Left lobe of liver (tissue), 2 donors: ENCODE results near the gene CIC. TPM values are rescaled to one million over a fixed set of nuclear protein-coding genes. Genes with fewer than 3 reads are reported as not detected.
A peak's percentile ranks its signal among the peaks of the same experiment; 100 is the strongest.

Source experiments
- ATAC-seq: fragments of 200-7000 bp; cut with Tn5 transposase; one replicate; pipeline ENCODE4 v1.9.1; 2020; ENCODE audit warnings: mild to moderate bottlenecking, moderate library complexity
- DNase-seq: peaks from one replicate; pipeline ENCODE4 v3.0.0-alpha.2; 2020; ENCODE audit warnings: low spot score
- total RNA-seq: library from RNA; stranded (reverse); gene quantifications from one replicate; pipeline ENCODE4 v1.2.1, GENCODE V29; 2021
- donor health status: DM: no; HTN: no; CAD: no; lungs with moderate emphysema.
- donor health status: DM: no; HTN: yes; CAD: no.

CIC gene
- total RNA-seq, 1 donor from 2014 or later: 25.2 TPM

DNA sequence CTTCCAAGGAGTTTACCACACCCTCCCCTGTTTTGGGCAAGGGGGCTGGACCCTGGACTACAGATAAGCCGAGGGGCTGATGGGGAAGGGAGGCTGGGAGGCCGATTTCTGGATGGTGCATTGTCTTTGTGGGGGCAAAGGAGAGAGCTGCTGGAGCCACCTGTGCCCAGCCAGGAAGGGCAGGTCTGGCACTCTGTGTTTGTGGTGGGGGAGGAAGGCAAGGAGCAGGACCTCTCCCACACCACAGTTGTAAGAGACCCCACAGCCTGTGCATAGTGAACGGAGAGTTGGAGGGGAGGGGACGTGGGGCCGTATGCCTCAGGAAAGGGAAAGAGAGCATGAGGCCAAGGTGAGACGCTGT, 16.9 kb downstream of the CIC start:
- ATAC-seq (no peak), DNase-seq (no peak)

DNA sequence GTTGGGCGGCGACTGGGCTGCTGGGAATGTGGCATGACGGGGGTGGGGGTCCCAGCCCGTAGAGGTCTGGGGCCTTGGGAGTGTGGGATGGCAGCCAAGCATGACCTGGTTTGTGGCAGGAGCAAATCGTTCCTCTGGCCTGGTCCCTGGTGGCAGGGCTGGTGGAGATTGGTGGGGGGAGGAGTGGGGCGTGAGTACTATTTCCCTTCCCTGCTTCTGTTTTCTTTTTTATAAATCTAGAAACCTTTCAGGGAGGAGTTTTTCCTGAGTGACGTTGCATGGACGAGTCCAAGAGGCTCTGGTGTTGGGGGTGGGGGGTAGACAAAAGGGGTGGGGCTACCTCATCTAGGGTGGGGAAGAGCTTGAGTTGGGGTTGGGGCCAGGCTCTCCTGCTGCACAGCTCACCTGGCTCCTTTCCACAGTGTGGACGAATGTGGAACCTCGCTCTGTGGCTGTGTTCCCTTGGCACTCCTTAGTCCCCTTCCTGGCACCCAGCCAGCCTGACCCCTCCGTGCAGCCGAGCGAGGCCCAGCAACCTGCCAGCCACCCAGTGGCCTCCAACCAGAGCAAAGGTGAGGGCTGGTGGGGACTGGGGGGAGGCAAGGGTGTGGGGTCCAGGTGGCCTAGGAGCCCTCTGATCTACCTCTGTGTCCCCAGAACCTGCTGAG, 17.4 kb downstream of the CIC start:
- ATAC-seq: no peak
- peak; percentile 57 for DNase-seq

DNA sequence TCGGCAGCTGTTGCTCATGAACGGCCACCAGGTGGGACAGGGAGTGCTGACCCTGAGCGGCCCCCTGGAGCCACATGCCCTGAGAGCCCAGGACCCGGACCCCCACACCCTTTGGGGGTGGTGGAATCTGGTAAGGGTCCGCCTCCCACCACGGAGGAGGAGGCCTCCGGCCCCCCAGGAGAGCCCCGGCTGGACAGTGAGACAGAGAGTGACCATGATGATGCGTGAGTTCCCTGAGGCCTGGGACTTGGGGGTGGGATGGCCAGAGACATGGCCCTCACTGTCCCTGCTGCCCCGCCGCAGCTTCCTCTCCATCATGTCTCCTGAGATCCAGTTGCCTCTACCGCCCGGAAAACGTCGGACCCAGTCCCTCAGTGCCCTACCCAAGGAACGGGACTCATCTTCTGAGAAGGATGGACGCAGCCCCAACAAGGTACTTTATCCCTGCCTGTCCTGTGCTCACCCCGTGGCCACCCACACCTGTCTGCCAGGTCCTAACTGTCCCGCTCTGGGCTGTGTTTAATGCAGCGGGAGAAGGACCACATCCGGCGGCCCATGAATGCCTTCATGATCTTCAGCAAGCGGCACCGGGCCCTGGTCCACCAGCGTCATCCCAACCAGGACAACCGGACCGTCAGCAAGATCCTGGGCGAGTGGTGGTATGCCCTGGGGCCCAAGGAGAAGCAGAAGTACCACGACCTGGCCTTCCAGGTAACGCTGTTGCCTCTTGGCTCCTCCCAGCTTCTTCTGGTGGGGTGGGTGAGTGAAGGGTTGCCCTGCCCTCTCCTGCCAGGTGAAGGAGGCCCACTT, 18.2 kb downstream of the CIC start:
- DNase-seq (no peak), ATAC-seq (no peak)

DNA sequence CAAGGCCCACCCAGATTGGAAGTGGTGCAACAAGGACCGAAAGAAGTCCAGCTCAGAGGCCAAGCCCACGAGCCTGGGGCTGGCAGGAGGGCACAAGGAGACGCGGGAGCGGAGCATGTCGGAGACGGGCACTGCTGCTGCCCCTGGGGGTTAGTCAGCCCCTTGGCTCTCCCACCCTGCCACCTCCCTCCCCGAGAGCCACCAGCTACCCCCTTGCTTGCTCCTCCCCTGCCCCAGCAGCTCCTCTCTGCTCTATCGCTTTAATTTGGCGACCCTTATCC, 18.7 kb downstream of the CIC start:
- ATAC-seq (no peak), DNase-seq (no peak)

DNA sequence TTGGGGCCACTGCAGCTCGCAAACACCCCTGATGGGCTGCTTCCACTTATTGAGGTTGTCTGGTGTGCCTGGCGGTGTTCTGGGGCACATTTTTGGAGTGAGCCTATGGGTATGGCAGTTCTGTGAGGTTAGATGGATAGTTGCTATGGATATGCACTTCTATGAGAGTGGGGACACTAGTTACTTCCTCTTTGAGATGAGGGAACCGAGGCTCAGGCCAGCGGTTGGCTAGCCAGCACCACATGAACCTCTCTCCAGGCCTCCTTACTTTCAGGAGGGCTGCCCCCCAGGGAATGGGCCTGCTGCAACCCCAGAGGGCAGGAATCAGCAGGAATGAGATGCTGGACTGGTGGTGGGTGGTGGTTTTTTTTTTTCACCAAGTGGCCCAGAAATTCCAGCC, 19.3 kb downstream of the CIC start:
- DNase-seq (no peak), ATAC-seq (no peak)

DNA sequence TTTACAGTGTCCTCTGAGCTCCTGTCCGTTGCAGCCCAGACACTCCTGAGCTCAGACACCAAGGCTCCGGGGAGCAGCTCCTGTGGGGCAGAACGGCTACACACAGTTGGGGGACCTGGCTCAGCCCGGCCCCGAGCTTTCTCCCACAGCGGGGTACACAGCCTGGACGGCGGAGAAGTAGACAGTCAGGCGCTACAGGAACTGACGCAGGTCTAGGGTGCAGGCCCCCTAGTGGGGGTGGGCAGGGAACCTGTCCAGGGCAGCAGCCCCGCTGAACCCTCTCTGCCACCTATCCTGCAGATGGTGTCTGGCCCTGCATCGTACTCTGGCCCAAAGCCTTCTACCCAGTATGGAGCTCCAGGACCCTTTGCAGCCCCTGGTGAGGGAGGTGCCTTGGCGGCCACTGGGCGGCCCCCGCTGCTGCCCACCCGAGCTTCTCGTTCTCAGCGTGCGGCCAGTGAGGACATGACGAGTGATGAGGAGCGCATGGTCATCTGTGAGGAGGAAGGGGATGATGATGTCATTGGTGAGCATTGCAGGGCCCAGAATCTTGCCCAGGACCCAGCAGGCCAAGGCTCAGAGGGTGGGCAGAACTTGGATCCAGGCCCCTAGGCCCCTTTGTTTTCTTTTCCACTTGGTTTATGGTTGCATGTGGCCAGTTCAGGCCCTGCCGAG, 20.0 kb downstream of the CIC start:
- no peak for DNase-seq
- no peak for ATAC-seq

DNA sequence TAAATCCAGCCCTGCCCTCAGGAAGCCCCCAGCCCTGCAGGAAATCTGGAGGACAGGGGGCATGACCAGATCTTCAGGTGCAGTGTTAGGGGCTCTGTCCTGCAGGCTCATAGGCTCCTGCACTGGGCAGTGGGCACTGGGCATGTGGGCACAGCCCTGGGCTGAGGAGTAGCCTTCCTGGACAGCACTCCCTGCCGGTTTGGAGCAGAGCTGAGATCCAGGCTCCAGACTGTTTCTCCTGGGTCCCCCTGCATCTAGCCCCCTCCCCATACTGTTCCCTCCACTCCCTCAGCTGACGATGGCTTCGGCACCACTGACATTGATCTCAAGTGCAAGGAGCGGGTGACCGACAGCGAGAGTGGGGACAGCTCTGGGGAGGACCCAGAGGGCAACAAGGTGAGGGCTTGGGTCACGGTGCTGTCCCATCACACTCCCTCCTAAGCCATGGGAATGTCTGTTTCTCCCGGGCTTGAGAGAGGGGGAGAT, 20.5 kb downstream of the CIC start:
- ATAC-seq (no peak), DNase-seq (no peak)

DNA sequence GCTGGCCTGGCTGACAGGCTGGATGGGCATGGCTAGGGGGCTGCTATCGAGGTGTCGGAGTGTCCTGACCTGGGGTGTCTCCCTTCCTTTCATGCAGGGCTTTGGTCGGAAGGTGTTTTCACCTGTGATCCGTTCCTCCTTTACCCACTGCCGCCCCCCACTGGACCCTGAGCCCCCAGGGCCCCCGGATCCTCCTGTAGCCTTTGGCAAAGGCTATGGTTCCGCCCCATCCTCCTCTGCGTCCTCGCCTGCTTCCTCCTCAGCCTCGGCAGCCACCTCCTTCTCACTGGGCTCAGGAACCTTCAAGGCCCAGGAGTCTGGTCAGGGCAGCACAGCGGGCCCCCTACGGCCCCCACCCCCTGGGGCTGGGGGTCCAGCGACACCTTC, 21.1 kb downstream of the CIC start:
- DNase-seq (no peak), ATAC-seq (no peak)

DNA sequence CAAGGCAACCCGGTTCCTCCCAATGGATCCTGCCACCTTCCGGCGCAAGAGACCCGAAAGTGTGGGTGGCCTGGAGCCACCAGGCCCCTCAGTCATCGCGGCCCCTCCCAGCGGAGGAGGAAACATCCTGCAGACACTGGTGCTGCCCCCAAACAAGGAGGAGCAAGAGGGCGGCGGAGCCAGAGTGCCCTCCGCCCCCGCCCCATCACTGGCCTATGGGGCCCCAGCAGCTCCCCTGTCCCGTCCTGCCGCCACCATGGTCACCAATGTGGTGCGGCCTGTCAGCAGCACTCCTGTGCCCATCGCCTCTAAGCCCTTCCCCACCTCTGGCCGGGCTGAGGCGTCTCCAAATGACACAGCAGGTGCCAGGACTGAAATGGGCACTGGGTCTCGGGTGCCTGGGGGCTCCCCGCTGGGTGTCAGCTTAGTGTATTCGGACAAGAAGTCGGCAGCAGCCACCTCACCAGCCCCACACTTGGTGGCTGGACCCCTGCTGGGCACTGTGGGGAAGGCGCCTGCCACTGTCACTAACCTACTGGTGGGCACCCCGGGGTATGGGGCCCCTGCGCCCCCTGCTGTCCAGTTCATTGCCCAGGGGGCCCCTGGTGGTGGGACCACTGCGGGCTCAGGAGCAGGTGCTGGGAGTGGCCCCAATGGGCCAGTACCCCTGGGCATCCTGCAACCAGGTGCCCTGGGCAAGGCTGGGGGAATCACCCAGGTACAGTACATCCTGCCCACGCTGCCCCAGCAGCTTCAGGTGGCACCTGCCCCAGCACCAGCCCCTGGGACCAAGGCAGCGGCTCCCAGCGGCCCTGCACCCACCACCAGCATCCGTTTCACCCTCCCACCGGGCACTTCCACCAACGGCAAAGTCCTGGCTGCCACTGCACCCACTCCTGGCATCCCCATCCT, 21.7 kb downstream of the CIC start:
- DNase-seq (no peak), ATAC-seq (peak; percentile 10)

DNA sequence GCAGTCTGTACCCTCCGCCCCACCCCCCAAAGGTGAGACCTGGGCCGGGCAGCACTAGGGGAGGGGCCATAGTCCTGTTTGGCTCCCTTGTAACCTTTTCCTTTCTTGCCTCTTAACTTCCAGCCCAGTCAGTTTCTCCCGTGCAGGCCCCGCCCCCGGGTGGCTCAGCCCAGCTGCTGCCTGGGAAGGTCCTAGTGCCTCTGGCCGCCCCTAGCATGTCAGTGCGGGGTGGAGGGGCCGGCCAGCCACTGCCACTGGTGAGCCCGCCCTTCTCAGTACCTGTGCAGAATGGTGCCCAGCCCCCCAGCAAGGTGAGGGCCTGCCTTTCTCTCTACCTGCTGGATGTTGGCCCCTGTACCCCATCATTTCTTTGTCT, 22.4 kb downstream of the CIC start:
- ATAC-seq (no peak), DNase-seq (no peak)

DNA sequence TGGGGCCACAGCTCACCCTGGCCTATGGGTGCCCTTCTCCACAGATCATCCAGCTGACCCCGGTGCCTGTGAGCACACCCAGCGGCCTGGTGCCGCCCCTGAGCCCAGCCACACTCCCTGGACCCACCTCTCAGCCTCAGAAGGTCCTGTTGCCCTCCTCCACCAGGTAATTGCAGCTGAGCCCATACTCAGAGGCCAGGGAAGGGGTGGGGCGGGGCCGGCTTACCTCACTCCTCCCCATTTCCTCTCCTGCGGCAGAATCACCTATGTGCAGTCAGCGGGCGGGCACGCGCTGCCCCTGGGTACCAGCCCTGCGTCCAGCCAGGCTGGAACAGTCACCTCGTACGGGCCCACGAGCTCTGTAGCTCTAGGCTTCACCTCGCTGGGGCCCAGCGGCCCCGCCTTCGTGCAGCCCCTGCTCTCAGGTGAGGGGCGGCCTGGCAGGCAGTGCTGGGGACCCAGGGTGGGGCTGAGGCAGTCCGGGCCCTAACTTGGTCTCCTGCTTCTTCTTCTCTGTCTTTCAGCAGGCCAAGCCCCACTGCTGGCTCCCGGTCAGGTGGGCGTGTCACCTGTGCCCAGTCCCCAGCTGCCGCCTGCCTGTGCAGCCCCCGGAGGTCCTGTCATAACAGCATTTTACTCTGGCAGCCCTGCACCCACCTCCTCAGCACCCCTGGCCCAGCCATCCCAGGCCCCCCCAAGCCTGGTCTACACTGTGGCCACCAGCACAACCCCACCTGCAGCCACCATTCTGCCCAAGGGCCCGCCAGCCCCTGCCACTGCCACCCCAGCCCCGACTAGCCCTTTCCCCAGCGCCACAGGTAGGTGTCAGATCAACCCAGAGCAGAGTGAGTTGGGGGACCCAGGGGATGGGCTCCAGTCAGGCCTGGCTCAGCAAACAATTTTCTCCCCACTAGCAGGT, 23.2 kb downstream of the CIC start:
- no peak for ATAC-seq
- DNase-seq: no peak

DNA sequence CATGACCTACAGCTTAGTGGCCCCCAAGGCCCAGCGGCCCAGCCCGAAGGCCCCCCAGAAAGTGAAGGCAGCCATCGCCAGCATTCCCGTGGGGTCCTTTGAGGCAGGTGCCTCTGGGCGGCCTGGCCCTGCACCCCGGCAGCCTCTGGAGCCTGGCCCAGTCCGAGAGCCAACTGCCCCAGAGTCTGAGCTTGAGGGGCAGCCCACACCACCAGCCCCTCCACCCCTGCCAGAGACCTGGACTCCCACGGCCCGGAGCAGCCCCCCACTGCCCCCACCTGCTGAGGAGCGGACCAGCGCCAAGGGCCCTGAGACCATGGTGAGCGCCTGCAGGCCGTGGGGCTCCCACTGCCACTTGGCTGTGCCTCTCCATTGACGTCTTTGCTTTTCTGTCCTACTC, 23.9 kb downstream of the CIC start:
- no peak for ATAC-seq
- no peak for DNase-seq

DNA sequence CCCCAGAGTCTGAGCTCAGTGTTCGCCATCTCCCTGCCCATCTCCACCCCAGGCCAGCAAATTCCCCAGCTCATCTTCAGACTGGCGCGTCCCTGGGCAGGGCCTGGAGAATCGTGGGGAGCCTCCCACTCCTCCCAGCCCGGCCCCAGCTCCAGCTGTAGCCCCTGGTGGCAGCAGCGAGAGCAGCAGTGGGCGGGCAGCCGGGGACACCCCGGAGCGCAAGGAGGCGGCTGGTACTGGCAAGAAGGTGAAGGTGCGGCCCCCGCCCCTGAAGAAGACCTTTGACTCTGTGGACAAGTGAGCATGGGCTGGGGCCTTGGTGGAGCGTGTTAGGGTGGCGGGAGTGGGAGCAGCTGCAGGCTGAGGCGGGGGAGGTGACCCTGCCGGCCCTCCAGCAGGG, 24.5 kb downstream of the CIC start:
- no peak for ATAC-seq
- no peak for DNase-seq

DNA sequence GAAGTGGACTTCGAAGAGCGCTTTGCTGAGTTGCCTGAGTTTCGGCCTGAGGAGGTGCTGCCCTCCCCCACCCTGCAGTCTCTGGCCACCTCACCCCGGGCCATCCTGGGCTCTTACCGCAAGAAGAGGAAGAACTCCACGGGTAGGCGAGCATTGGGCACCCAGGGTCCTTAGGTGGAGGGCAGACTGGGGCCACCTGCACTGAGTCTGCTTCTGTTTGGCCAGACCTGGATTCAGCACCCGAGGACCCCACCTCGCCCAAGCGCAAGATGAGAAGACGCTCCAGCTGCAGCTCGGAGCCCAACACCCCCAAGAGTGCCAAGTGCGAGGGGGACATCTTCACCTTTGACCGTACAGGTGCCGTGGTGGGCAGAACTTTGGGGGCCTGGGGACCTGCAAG, 24.9 kb downstream of the CIC start:
- no peak for DNase-seq
- no peak for ATAC-seq

DNA sequence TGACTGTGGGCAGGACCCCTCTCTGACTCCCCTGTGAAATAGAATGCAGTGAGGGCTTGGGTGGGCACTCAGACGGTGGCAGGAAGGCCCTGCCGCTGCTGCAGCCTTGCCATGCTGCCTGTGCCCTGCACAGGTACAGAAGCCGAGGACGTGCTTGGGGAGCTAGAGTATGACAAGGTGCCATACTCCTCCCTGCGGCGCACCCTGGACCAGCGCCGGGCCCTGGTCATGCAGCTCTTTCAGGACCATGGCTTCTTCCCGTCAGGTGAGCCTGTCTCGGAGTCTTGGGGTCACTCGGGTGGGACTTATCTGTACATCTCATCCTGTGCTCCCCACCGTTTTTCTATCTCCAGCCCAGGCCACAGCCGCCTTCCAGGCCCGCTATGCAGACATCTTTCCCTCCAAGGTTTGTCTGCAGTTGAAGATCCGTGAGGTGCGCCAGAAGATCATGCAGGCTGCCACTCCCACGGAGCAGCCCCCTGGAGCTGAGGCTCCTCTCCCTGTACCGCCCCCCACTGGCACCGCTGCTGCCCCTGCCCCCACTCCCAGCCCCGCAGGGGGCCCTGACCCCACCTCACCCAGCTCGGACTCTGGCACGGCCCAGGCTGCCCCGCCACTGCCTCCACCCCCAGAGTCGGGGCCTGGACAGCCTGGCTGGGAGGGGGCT, 25.6 kb downstream of the CIC start:
- DNase-seq (no peak), ATAC-seq (no peak)

DNA sequence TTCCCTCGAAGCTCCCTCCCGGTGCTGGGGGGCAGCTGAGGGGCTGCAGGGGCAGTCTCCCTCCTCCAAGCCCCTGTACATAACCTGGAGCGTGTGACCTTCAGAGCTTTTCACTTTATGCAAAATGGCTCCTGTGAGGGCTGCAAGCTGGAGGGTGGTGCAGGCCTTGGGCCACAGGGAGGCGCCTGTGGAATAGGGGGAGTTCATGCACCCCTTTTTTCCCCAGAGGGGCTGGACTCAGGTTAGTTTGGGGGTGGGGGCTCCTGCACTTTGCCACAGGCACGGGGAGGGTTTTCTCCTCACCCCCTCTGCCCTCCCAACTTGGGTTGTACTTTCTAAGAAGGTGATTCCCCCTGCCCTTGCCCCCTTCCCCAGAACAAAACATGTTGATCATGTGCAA, 26.3 kb downstream of the CIC start:
- no peak for ATAC-seq
- DNase-seq: no peak

DNA sequence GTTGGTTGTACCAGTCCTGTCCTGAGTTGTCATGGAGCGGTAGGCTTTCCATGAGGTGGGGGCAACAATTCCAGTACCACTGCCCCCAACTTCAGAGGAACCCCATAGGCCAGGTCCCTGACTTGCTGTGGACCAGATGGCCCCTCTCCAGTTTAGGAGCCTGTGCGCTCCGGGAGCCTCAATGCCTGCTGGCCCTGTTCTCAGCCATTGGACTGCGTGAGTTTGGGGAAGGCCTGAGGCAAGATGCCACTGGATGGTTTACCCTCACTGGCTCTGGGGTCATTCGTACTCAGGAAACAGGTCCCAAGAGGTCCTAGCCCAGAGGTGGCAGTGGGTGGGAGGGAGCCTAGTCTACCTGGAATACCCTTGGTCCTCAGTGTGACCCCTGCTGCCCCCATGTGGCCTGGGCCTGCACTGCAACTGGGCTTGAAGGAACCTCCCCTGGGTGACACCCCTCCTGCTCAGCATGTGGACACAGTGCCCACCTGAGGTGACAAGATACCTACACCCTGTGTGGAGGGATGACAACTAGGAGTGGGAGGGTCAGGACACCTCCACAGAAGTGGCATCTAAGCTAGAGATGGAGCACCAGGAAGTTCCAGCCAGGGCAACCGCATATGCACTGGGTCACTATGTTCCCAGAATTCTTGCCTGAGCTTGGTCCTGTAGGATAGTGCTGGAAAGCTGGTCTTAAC, 26.9 kb downstream of the CIC start:
- DNase-seq: peak; percentile 79
- ATAC-seq: peak; percentile 87

DNA sequence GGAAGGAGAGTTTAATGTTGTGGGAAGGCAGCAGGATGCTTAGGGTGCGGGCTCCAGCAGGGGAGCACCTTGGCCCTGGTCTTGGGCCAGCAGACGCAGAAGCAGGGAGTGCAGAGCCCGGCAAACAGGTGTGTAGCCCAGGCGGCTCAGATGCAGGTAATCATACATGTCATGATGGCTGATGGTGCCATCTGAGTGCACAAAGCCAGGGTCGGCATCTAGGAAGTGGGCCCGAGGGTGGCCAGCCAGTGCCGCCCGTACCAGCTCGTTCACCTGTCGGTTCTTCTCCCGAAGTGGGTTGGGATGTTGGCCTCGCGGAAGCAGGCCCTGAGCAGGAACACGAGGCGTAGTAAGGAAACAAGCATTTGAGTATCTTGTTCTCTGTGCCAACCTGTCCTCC, 28.0 kb downstream of the CIC start:
- DNase-seq (no peak), ATAC-seq (no peak)

DNA sequence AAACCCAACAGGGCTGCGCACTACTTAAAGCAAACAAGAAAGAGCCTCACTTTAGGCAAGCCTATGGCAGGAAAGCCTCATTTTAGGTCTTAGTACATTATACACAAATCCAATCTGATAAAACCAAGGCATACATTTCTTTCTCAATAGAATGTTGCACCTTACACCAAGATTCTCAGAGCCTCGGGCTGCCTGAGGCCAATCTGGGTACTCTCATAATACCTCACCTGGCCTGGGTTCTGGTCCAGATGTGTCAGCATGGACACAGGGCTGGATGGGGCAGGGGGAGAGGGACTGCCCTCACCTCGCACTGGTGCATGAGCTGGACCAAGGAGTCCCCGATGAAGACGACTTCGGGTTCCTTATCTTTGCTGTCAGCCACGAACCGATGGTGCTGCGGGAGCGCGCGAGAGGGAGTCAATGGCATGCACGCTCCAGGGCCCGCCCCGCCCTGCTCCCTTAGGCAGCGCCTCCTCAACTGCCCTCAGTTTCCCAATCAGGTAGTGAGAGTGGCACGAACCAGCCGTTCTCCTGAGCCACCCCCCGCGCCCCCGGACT, 32.7 kb downstream of the CIC start, which contains the start of gene PRR19:
Gene PRR19 (plus strand): TSS at position 487 of the 558 bp plus-strand sequence. CDS start 7,453 bp downstream, outside the sequence.
- DNase-seq: no peak

More for the DNA sequence above, 32.7 kb downstream of the CIC start, which contains the start of gene PRR19:
- peak; percentile 3 for ATAC-seq
